ENCODE results near the gene DDX1.

The DDX1 gene

GRCh38 chr2:15628899-15629855 lies 37.5 kb downstream of the DDX1 start:
- DNase-seq (ENCODE audit: low read depth, low spot score): no peak

- no peak for DNase-seq (ENCODE audit: low read depth, low spot score)
Measured at GRCh38 chr2:15630121-15630977, 38.7 kb downstream of the DDX1 start.

- DNase-seq (ENCODE audit: low read depth, low spot score): no peak
Measured at GRCh38 chr2:15630978-15631719, 39.5 kb downstream of the DDX1 start.

GRCh38 chr2:15631883-15632282 lies 40.2 kb downstream of the DDX1 start:
- DNase-seq (ENCODE audit: low read depth, low spot score): no peak

- DNase-seq (ENCODE audit: low read depth, low spot score): no peak
Measured at GRCh38 chr2:15633043-15633970, 41.6 kb downstream of the DDX1 start.

- DNase-seq (ENCODE audit: low read depth, low spot score): no peak
Measured at GRCh38 chr2:15633971-15634346, 42.3 kb downstream of the DDX1 start.

- no peak for DNase-seq (ENCODE audit: low read depth, low spot score)
Measured at GRCh38 chr2:15634846-15635490, 43.3 kb downstream of the DDX1 start.

GRCh38 chr2:15636972-15637785 lies 45.5 kb downstream of the DDX1 start:
- DNase-seq (ENCODE audit: low read depth, low spot score): peak; percentile 46

GRCh38 chr2:15638720-15639119 lies 47.1 kb downstream of the DDX1 start:
- no peak for DNase-seq (ENCODE audit: low read depth, low spot score)

- no peak for DNase-seq (ENCODE audit: low read depth, low spot score)
Measured at GRCh38 chr2:15639323-15640251, 47.9 kb downstream of the DDX1 start.

- peak; percentile 61 for DNase-seq (ENCODE audit: low read depth, low spot score)
Measured at GRCh38 chr2:15640261-15640711, 48.6 kb downstream of the DDX1 start.

GRCh38 chr2:15640784-15641183 lies 49.1 kb downstream of the DDX1 start:
- DNase-seq (ENCODE audit: low read depth, low spot score): no peak

- no peak for DNase-seq (ENCODE audit: low read depth, low spot score)
Measured at GRCh38 chr2:15641530-15641982, 49.9 kb downstream of the DDX1 start.

- no peak for DNase-seq (ENCODE audit: low read depth, low spot score)
Measured at GRCh38 chr2:15642011-15642814, 50.5 kb downstream of the DDX1 start.

- no peak for DNase-seq (ENCODE audit: low read depth, low spot score)
Measured at GRCh38 chr2:15642815-15643500, 51.3 kb downstream of the DDX1 start.

- DNase-seq (ENCODE audit: low read depth, low spot score): no peak
Measured at GRCh38 chr2:15643791-15644585, 52.3 kb downstream of the DDX1 start.
